Daoy (cell line): ENCODE data around the gene HSPD1. TPM values are rescaled to one million over a fixed set of nuclear protein-coding genes. Genes with fewer than 3 reads are reported as not detected.

Experiments used
- total RNA-seq: library from RNA; depleted of rRNA; stranded (reverse); fragments of >200 nt; shearing (Covaris generic); gene quantifications from 2 replicates; pipeline ENCODE4 v1.2.3, GENCODE V29; 2014; rRNA removed

Gene HSPD1
- total RNA-seq, 1 experiment from 2014 or later = 401 TPM

Other genes with a start within 250 kb of the HSPD1 start
- 5.8 and 7.4 TPM in 2 replicates for gene ANKRD44, start 189.1 kb downstream of the HSPD1 start, total RNA-seq
- 185 and 220 TPM in 2 replicates for gene SF3B1, start 64.8 kb downstream of the HSPD1 start, total RNA-seq
- 39.7 and 39.8 TPM in 2 replicates for gene COQ10B, start 46.3 kb downstream of the HSPD1 start, total RNA-seq
- 446 and 466 TPM in 2 replicates for gene HSPE1, start 539 bp upstream of the HSPD1 start, total RNA-seq
- gene MOB4, start 16.2 kb upstream of the HSPD1 start, total RNA-seq = 49.8 and 63.8 TPM in 2 replicates
- 0.24 TPM in 1 of 2 replicates, not detected in the other for gene RFTN2, start 175.7 kb upstream of the HSPD1 start, total RNA-seq
- gene MARS2, start 205.5 kb upstream of the HSPD1 start, total RNA-seq = 7.7 and 8.5 TPM in 2 replicates